Measurements from ENCODE around the gene FAM20B.
"Not testable (repeated sequence)": the region's sequence is repeated elsewhere in the genome, so short reads cannot be mapped to it uniquely, and the experiment has no call there.

Gene FAM20B, protein sequence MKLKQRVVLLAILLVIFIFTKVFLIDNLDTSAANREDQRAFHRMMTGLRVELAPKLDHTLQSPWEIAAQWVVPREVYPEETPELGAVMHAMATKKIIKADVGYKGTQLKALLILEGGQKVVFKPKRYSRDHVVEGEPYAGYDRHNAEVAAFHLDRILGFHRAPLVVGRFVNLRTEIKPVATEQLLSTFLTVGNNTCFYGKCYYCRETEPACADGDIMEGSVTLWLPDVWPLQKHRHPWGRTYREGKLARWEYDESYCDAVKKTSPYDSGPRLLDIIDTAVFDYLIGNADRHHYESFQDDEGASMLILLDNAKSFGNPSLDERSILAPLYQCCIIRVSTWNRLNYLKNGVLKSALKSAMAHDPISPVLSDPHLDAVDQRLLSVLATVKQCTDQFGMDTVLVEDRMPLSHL

DNA sequence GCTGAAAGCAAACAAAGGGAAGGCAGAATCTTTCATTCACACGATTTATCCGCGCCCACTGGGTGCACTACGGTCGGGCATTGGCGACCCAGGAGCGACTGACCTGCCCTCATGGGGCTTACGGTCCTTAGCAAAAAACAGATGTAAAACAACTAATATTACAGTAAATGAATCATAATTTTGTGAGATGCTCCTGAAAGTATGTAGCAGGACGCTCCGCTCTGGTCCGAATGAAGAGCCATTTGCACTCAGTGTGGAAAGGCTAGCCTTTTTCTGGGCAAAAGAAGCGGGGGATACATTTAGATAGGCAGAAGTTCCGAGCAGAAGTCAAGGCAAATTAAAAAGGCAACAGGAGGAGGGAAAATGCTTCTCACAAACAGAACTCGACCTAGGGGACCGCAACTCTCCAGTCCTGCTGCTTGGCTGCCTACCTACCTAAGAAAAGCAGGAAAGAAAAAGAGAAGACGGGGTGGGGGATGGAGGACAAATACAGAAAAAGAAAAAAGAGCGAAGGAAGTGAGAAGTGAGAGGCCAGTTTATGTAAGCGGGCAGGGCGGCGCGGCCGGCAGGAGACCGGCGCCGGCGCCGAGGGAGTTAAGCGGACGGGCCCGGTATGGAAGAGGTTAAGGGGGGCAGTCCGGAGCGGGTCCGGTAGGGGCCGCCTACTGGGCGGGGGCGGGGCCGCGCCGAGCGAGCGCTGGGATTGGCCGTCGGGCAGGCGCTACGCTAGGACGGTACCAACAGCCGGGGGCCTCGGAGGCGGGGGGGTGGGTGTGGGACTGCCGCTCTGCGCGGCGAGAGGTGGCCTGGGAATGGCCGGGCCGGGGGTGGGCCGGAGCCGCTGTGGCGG is at the start of gene FAM20B:
FAM20B (plus strand) TSS at position 770 of the 850 bp plus-strand sequence. CDS start 17,954 bp downstream, outside the sequence.
- Mint-ChIP-seq H3K27me3 (ENCODE audit: low read depth) (peaks cover 25% of the 10 kb centered on the region), H3K27ac (peak within 1 kb of the TSS; percentile 87), H3K4me1 (ENCODE audit: low read depth) (peaks cover 36% of the 10 kb centered on the region), H3K36me3 (ENCODE audit: low read depth) (no peaks in the 10 kb centered on the region), H3K9me3 (no peaks in the 10 kb centered on the region), H3K4me3 (peak within 1 kb of the TSS; percentile 91)
- peak; percentile 89 for DNase-seq (ENCODE audit: low spot score)

DNA sequence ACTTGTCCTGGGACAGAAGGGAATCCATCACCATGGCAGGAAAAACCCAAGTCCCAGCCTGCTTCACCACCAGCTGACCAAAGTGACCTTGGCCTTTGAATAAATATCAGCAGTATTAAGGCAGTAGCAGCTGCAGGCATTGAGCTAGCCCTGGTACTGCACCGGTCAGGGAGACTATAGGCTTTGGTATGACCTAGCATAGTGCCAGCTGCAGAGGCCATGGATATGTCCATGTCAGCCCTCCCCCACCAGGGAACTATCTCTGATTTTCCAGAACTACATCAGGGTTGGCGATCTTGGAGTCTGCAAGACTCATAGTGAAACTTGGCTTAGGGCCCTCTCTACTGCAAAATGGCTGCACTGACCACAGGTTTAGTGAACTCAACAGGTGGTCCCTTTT is 49.2 kb upstream of the FAM20B start:
- Mint-ChIP-seq H3K27me3 (ENCODE audit: low read depth) (peaks cover 5% of the 10 kb centered on the region), H3K4me1 (ENCODE audit: low read depth) (peaks cover 13% of the 10 kb centered on the region), H3K4me3 (no peak overlapping the region), H3K9me3 (peaks cover 30% of the 10 kb centered on the region), H3K27ac (no peak overlapping the region), H3K36me3 (ENCODE audit: low read depth) (no peaks in the 10 kb centered on the region)
- DNase-seq (ENCODE audit: low spot score): no peak

DNA sequence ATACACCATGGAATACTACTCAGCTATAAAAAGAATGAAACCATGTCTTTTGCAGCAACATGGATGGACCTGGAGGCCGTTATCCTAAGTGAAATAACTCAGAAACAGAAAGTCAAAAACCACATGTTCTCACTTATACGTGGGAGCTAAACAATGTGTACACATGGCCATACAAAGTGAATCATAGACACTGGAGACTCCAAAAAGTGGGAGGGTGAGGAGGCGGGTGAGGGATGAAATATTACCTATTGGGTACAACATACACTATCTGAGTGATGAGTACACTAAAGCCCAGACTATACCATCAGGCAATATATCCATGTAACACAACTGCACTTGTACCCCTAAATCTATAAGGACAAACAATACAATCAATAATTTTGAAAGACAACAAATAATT is 39.5 kb upstream of the FAM20B start:
- H3K27me3 Mint-ChIP-seq (ENCODE audit: low read depth): peaks cover under 1% of the 10 kb centered on the region
- no peak for DNase-seq (ENCODE audit: low spot score)
- no peak overlapping the region for H3K27ac Mint-ChIP-seq
- H3K4me3 Mint-ChIP-seq: no peak overlapping the region
- H3K4me1 Mint-ChIP-seq (ENCODE audit: low read depth): peaks cover 4% of the 10 kb centered on the region
- no peaks in the 10 kb centered on the region for H3K36me3 Mint-ChIP-seq (ENCODE audit: low read depth)
- H3K9me3 Mint-ChIP-seq: peaks cover 6% of the 10 kb centered on the region

DNA sequence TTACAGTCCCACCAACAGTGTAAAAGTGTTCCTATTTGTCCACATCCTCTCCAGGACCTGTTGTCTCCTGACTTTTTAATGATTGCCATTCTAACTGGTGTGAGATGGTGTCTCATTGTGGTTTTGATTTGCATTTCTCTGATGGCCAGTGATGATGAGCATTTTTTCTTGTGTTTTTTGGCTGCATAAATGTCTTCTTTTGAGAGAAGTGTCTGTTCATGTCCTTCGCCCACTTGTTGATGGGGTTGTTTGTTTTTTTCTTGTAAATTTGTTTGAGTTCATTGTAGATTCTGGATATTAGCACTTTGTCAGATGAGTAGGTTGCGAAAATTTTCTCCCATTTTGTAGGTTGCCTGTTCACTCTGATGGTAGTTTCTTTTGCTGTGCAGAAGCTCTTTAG is 37.5 kb upstream of the FAM20B start:
- not testable (repeated sequence) for H3K27me3 Mint-ChIP-seq (ENCODE audit: low read depth); H3K27ac Mint-ChIP-seq; H3K36me3 Mint-ChIP-seq (ENCODE audit: low read depth); H3K9me3 Mint-ChIP-seq; DNase-seq (ENCODE audit: low spot score); H3K4me1 Mint-ChIP-seq (ENCODE audit: low read depth); H3K4me3 Mint-ChIP-seq

DNA sequence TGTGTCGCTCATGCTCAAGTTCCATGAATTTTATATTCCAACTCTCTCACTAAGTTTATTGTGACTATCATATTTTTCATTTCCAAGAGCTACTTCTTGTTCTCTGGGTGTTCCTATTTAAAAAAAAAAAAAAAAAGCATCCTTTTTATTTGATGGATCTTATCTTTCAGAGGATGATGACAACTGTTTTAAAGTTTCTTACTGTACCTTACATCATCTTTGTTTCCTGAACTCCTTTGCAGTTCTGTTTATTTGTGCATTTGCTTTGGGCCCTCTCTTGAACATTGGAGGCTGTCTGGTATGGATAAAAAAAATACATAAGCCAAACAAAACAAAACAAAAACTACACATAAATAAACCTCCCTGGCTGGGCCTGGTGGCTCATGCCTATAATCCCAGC is 32.1 kb upstream of the FAM20B start:
- Mint-ChIP-seq H3K27ac (no peak overlapping the region), H3K4me1 (ENCODE audit: low read depth) (no peaks in the 10 kb centered on the region), H3K4me3 (no peak overlapping the region), H3K9me3 (peaks cover 8% of the 10 kb centered on the region), H3K36me3 (ENCODE audit: low read depth) (no peaks in the 10 kb centered on the region), H3K27me3 (ENCODE audit: low read depth) (no peaks in the 10 kb centered on the region)
- no peak for DNase-seq (ENCODE audit: low spot score)

DNA sequence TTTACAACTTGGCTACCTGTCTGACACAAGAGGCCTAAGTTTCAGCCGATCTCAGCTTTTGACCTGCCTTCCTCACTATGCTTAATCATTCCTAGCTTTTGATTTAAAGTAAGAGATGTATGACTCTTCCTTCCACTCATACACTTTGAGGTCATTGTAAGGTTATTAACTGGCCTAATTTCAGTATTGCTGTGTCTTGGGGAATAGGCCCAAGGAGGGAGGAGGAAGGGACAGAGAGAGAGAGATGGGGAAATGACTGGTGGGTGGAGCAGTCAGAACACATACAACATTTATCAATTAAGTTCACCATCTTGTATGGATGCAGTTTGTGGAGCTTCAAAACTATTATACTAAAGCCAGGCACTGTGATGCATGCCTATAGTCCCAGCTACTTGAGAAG is 28.3 kb upstream of the FAM20B start:
- Mint-ChIP-seq H3K27me3 (ENCODE audit: low read depth) (no peaks in the 10 kb centered on the region), H3K4me3 (no peak overlapping the region), H3K9me3 (peaks cover 8% of the 10 kb centered on the region), H3K27ac (no peak overlapping the region), H3K4me1 (ENCODE audit: low read depth) (no peaks in the 10 kb centered on the region), H3K36me3 (ENCODE audit: low read depth) (no peaks in the 10 kb centered on the region)
- no peak for DNase-seq (ENCODE audit: low spot score)

DNA sequence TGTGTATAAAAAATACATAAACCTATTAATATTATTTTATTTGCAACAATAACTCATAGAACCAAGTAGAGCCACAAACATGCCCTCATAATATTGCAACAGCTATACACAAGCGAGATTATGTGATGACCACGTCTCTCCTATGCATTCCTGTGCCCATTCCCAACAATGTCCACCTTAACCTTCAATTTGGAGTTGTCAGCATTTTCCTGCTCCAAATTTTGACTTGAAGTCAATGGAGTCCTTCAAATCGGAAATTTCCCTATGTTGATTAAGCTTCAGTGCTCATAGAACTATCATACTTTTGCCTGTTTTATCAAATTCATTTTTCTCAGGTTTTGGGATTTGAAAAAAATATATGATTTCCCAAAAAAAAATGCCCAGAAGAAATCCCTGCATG is 27.4 kb upstream of the FAM20B start:
- no peak overlapping the region for H3K4me3 Mint-ChIP-seq
- no peak for DNase-seq (ENCODE audit: low spot score)
- no peak overlapping the region for H3K27ac Mint-ChIP-seq
- peaks cover 6% of the 10 kb centered on the region for H3K4me1 Mint-ChIP-seq (ENCODE audit: low read depth)
- no peaks in the 10 kb centered on the region for H3K27me3 Mint-ChIP-seq (ENCODE audit: low read depth)
- H3K36me3 Mint-ChIP-seq (ENCODE audit: low read depth): no peaks in the 10 kb centered on the region
- H3K9me3 Mint-ChIP-seq: peaks cover 8% of the 10 kb centered on the region

DNA sequence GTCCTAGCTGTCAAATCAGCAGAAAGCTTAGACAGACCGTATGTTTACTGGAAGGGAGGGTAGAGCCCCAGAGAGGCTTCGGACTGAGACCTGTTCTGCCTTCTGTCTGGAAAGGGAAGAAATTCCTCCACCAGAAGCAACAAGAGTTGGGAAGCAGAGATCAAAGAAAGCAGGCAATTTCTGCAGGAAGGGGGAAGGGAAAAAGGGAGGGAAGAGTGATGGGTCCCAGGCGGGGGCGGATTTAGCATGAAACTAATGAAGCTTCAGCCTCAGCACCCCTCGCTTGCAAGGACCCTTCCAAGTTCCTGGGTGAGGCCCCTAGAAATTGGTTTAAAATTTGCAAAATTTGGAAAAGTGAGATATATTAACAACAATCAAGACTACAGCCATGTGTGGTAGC is 26.6 kb upstream of the FAM20B start:
- no peaks in the 10 kb centered on the region for H3K27me3 Mint-ChIP-seq (ENCODE audit: low read depth)

DNA sequence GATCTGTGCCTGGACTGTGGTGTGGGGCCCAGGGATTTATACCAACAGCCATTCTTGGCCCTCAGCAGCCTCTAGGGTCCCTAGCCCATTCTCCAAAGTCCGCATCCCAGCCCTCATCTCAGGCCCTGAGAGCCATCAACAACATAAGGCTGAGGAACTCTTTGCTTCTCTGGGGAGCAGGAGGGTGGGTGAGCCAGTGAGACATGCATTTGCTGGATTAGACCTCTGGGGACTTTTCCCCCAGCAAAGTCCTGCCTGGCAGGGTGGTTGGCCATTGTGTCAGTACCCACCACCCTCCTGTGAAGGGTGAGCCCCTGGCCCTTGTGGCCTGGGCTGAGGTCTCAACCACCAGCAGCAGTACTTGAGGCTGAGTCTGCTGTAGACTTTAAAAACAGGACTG is 24.2 kb upstream of the FAM20B start:
- H3K4me1 Mint-ChIP-seq (ENCODE audit: low read depth): peaks cover 13% of the 10 kb centered on the region
- no peak overlapping the region for H3K27ac Mint-ChIP-seq
- no peak for DNase-seq (ENCODE audit: low spot score)
- H3K4me3 Mint-ChIP-seq: no peak overlapping the region
- no peaks in the 10 kb centered on the region for H3K27me3 Mint-ChIP-seq (ENCODE audit: low read depth)
- no peaks in the 10 kb centered on the region for H3K36me3 Mint-ChIP-seq (ENCODE audit: low read depth)
- H3K9me3 Mint-ChIP-seq: no peaks in the 10 kb centered on the region

More for the DNA sequence above, 26.6 kb upstream of the FAM20B start:
- Mint-ChIP-seq H3K4me3 (no peak overlapping the region), H3K36me3 (ENCODE audit: low read depth) (no peaks in the 10 kb centered on the region), H3K27ac (no peak overlapping the region), H3K4me1 (ENCODE audit: low read depth) (peaks cover 8% of the 10 kb centered on the region), H3K9me3 (peaks cover 8% of the 10 kb centered on the region)
- DNase-seq (ENCODE audit: low spot score): no peak

DNA sequence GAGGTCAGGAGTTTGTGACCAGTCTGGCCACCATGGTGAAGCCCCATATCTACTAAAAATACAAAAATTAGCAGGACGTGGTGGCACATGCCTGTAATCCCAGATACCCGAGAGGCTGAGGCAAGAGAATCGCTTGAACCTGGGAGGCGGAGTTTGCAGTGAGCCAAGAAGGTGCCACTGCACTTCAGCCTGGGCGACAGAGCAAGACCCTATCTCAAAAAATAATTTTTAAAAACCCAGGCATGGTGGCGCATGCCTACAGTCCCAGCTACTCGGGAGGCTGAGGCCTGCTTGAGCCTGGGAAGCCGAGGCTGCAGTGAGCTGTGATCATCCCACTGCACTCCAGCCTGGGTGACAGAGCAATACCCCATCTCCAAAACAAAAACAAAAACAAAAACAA is 23.6 kb upstream of the FAM20B start:
- H3K4me1 Mint-ChIP-seq (ENCODE audit: low read depth): peaks cover 13% of the 10 kb centered on the region
- not testable (repeated sequence) for H3K9me3 Mint-ChIP-seq; DNase-seq (ENCODE audit: low spot score); H3K27ac Mint-ChIP-seq; H3K36me3 Mint-ChIP-seq (ENCODE audit: low read depth); H3K4me3 Mint-ChIP-seq; H3K27me3 Mint-ChIP-seq (ENCODE audit: low read depth)

DNA sequence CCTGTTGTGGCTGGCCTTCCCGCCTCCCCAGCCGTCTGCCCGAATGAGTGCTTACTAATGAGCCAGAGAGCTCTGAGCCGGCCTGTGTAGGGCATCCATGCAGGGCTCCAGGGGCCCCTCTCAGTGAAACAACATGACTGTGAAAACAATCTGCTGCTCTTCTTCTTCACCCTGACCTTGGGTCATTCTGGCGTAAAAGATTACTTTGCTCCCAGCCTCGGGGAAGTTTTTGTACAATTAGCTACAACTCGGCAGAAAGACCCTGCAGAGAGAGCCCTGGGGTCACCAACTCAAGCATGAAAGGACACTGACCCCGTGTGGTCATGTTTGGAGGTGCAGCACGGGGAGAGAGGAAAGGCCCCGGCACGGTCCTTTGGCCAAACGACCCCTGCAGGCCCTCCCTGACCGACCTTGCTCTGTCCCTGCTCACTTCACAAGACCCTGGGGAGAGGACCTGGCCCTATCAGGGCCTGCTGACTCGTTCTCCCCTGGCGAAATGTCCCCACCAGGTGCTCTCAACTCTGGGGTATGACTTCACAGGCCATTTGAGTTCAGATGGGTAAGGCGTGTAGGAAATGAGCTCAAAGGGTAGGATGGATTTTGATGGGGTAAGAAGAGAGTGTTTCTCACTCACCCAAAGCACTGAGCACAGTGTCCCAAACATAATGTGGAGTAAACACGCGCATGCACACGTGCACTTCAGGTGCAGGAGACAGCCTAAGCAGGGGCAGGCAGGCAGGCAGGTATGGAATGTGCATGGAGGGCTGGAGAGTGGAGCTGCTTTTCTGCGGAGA is 22.9 kb upstream of the FAM20B start:
- Mint-ChIP-seq H3K27ac (no peak overlapping the region), H3K9me3 (no peaks in the 10 kb centered on the region), H3K36me3 (ENCODE audit: low read depth) (no peaks in the 10 kb centered on the region), H3K4me1 (ENCODE audit: low read depth) (peaks cover 13% of the 10 kb centered on the region), H3K4me3 (no peak overlapping the region), H3K27me3 (ENCODE audit: low read depth) (no peaks in the 10 kb centered on the region)
- DNase-seq (ENCODE audit: low spot score): peak; percentile 49

DNA sequence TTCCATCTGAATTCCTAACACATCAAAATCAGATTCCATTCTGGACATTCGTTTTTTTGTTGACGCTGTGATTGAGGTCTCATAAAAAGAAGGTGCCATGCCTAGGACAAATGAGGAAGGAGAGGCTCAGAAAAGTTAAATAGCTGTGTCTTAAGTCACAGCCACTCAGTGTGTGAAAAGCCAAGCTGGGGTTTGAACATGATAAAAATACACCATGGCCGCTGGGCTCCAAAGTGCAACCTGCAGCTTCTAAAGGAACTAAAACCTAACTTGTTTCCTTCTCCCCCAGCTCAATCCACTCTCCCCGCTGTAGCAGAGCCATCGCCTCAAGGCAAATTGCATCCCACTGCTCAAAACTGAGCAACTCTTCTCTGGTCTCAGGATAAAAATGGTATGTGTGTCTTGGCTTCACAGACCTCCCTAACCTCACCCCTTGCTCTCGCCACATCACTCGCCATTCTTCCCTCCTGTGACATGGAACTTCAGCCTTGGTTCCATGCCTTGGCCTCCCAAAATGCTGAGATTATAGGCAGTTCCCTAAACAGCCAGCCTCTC is 22.1 kb upstream of the FAM20B start:
- DNase-seq (ENCODE audit: low spot score): no peak
- no peaks in the 10 kb centered on the region for H3K9me3 Mint-ChIP-seq
- H3K27ac Mint-ChIP-seq: no peak overlapping the region
- H3K27me3 Mint-ChIP-seq (ENCODE audit: low read depth): no peaks in the 10 kb centered on the region
- no peak overlapping the region for H3K4me3 Mint-ChIP-seq
- H3K4me1 Mint-ChIP-seq (ENCODE audit: low read depth): peaks cover 13% of the 10 kb centered on the region
- no peaks in the 10 kb centered on the region for H3K36me3 Mint-ChIP-seq (ENCODE audit: low read depth)

DNA sequence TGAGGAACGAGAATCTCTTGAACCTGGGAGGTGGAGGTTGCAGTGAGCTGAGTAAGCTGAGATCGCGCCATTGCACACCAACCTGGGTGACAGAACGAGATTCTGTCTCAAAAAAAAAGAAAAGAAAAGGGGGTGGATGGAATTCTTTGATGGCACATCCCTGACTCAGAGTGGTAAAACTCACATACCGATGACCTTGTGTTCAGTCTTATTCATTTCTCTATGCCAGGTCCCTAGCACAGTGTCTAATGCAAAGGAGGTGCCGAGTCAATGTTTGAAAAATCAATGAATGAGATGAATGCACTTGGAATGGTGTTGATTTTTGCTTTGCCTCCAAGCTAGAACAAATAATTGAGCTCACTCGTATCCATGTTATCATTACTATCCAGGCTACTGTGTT is 18.5 kb upstream of the FAM20B start:
- no peak overlapping the region for H3K27ac Mint-ChIP-seq
- H3K27me3 Mint-ChIP-seq (ENCODE audit: low read depth): no peaks in the 10 kb centered on the region
- no peak overlapping the region for H3K4me3 Mint-ChIP-seq
- peaks cover 13% of the 10 kb centered on the region for H3K4me1 Mint-ChIP-seq (ENCODE audit: low read depth)
- DNase-seq (ENCODE audit: low spot score): no peak
- H3K9me3 Mint-ChIP-seq: no peaks in the 10 kb centered on the region
- no peaks in the 10 kb centered on the region for H3K36me3 Mint-ChIP-seq (ENCODE audit: low read depth)

All from T-helper 2 cell treated with Interferon-gamma antibody and Interleukin-4, amounts not matched to agents 5 μg/mL and 100 μg/mL, for 36 hours (primary cell).